Liver (tissue), 3 donors: ENCODE results near the gene PYGM.

Source experiments
- CTCF ChIP-seq: fragments of 150-350 bp; IDR thresholded peaks from 2 replicates; pipeline ENCODE4 v1.5.1; 2017; ENCODE audit warnings: improper control_type of control experiment, low read depth, low read length; ENCODE audit not compliant: missing input control
- FOXA1 ChIP-seq: IDR thresholded peaks from 2 replicates; pipeline ENCODE4 v1.6.1; 2016; ENCODE audit warnings: antibody characterized with exemption
- GABPA ChIP-seq, 2 donors: IDR thresholded peaks in 1 of 2; conservative IDR thresholded peaks in 1 of 2; 2 replicates each; pipeline ENCODE4 v1.6.1; 2016; ENCODE audit warnings: antibody characterized with exemption in 2 of 2, mild to moderate bottlenecking in 1 of 2, moderate library complexity in 1 of 2
- HNF4A ChIP-seq, 2 donors: conservative IDR thresholded peaks; 2 replicates each; pipeline ENCODE4 v1.6.1; 2016; ENCODE audit warnings: antibody characterized with exemption in 2 of 2, mild to moderate bottlenecking in 2 of 2
- HNF4G ChIP-seq: IDR thresholded peaks from 2 replicates; pipeline ENCODE4 v1.6.1; 2016; ENCODE audit warnings: antibody characterized with exemption
- REST ChIP-seq: IDR thresholded peaks from 2 replicates; pipeline ENCODE4 v1.6.1; 2016; ENCODE audit warnings: antibody characterized with exemption, mild to moderate bottlenecking
- donor health status: healthy.
- donor health status: healthy.

- TF ChIP-seq CTCF: no peak
- TF ChIP-seq HNF4G: no peak
- no peak for TF ChIP-seq GABPA (IDR thresholded peaks at IDR 0.05 in 1 of 2, conservative IDR thresholded peaks at IDR 0.05 in 1 of 2)
- TF ChIP-seq FOXA1: no peak
- TF ChIP-seq HNF4A (conservative IDR thresholded peaks at IDR 0.05): no peak
- no peak for TF ChIP-seq REST
Measured at GRCh38 chr11:64796757-64797541, 37.2 kb upstream of the PYGM start.
